CD1c-positive myeloid dendritic cell (primary cell): ENCODE results near the gene DCDC2C.
A peak's percentile ranks its signal among the peaks of the same experiment; 100 is the strongest.
"Not testable (repeated sequence)": the region's sequence is repeated elsewhere in the genome, so short reads cannot be mapped to it uniquely, and the experiment has no call there.

Source experiments
- DNase-seq: peaks from one replicate; pipeline ENCODE4 v3.0.0-alpha.2; 2016; ENCODE audit errors: extremely low spot score

Gene DCDC2C

GRCh38 chr2:3703236-3703756, at the start of gene DCDC2C:
Gene DCDC2C (plus strand): TSS chr2:3703575. CDS start chr2:3703752, 177 bp downstream.
- no peak for DNase-seq

GRCh38 chr2:3654011-3654410, 49.4 kb upstream of the DCDC2C start:
- DNase-seq = no peak

- no peak for DNase-seq
Observed at GRCh38 chr2:3654531-3655225, 48.7 kb upstream of the DCDC2C start.

- no peak for DNase-seq
Observed at GRCh38 chr2:3655871-3656761, 47.3 kb upstream of the DCDC2C start.

GRCh38 chr2:3656762-3657721, 46.3 kb upstream of the DCDC2C start:
- no peak for DNase-seq

GRCh38 chr2:3657881-3658280, 45.5 kb upstream of the DCDC2C start, which contains the start of gene ALLC:
Gene ALLC (plus strand): TSS chr2:3658200. CDS start chr2:3671158, 12,958 bp downstream.
- DNase-seq = no peak

- DNase-seq = peak; percentile 25
Observed at GRCh38 chr2:3659447-3660432, 43.6 kb upstream of the DCDC2C start.

GRCh38 chr2:3660640-3661039, 42.7 kb upstream of the DCDC2C start:
- not testable (repeated sequence) for DNase-seq

- DNase-seq = no peak
Observed at GRCh38 chr2:3661149-3661660, 42.2 kb upstream of the DCDC2C start.

GRCh38 chr2:3662239-3662638, 41.1 kb upstream of the DCDC2C start:
- no peak for DNase-seq

GRCh38 chr2:3664118-3664517, 39.3 kb upstream of the DCDC2C start:
- no peak for DNase-seq

GRCh38 chr2:3664925-3665324, 38.5 kb upstream of the DCDC2C start:
- no peak for DNase-seq

- DNase-seq = no peak
Observed at GRCh38 chr2:3665886-3666612, 37.3 kb upstream of the DCDC2C start.

GRCh38 chr2:3666613-3666975, 36.8 kb upstream of the DCDC2C start:
- DNase-seq = no peak

- no peak for DNase-seq
Observed at GRCh38 chr2:3667151-3667631, 36.2 kb upstream of the DCDC2C start.

GRCh38 chr2:3669656-3670055, 33.7 kb upstream of the DCDC2C start:
- DNase-seq = no peak

- DNase-seq = no peak
Observed at GRCh38 chr2:3670376-3670775, 33.0 kb upstream of the DCDC2C start.

- DNase-seq = no peak
Observed at GRCh38 chr2:3670941-3671340, 32.4 kb upstream of the DCDC2C start.
